ENCODE data around the gene SAMD7. TPM values are rescaled to one million over a fixed set of nuclear protein-coding genes. Genes with fewer than 3 reads are reported as not detected.
A peak's percentile ranks its signal among the peaks of the same experiment; 100 is the strongest.

The SAMD7 gene
- polyA plus RNA-seq, 3 donors = not detected

GRCh38 chr3:169869484-169870220 lies 41.7 kb upstream of the SAMD7 start, which contains the start of gene LRRC31:
Gene LRRC31 (minus strand): TSS chr3:169869935. CDS start chr3:169869807, 128 bp downstream.
- Histone ChIP-seq H3K4me3 (replicated peaks in 1 of 3; ENCODE audit: low read depth in 2 of 3, low read length in 3 of 3) (no peak within 1 kb of the TSS), H4K20me1 (ENCODE audit: insufficient read depth, low read length) (no peaks in the 10 kb centered on the region), H3K27me3 (ENCODE audit: control insufficient read depth in 2 of 2, insufficient read depth in 2 of 2, low read length in 2 of 2) (no peaks in the 10 kb centered on the region), H2AFZ (ENCODE audit: insufficient read depth, low read depth, low read length, poor library complexity, severe bottlenecking) (peak within 1 kb of the TSS; percentile 6), H3K4me2 (replicated peaks; ENCODE audit: extremely low read depth, low read length, poor library complexity, severe bottlenecking) (no peak within 1 kb of the TSS), H3K9ac (ENCODE audit: insufficient read depth, low read length, poor library complexity, severe bottlenecking) (no peak within 1 kb of the TSS), H3K27ac (ENCODE audit: low read depth in 1 of 2, low read length in 2 of 2) (no peak within 1 kb of the TSS), H3K36me3 (replicated peaks in 1 of 2; ENCODE audit: control insufficient read depth in 1 of 2, insufficient read depth in 2 of 2, low read length in 2 of 2) (no peaks in the 10 kb centered on the region), H3K9me3 (replicated peaks in 1 of 2; ENCODE audit: control insufficient read depth in 1 of 2, insufficient read depth in 1 of 2, low read length in 2 of 2) (no peaks in the 10 kb centered on the region), H3K79me2 (ENCODE audit: insufficient read depth, low read length) (no peaks in the 10 kb centered on the region), H3K4me1 (ENCODE audit: control insufficient read depth in 1 of 2, insufficient read depth in 2 of 2, low read length in 2 of 2) (peaks cover 10 to 12% of the 10 kb centered on the region in 2 donors)
- Mint-ChIP-seq H3K4me1 (peaks cover 22% of the 10 kb centered on the region), H3K9me3 (no peaks in the 10 kb centered on the region), H3K27me3 (ENCODE audit: low read depth in 3 of 3) (peaks cover 0 to 3% (median 0%) of the 10 kb centered on the region in 3 donors), H3K4me3 (no peak within 1 kb of the TSS), H3K36me3 (no peaks in the 10 kb centered on the region), H3K27ac (peak within 1 kb of the TSS in 2 of 7 donors; percentile 10 to 60)
- DNase-seq = no peak
- no peak for TF ChIP-seq CTCF (IDR thresholded peaks at IDR 0.05)
- intact Hi-C loops (cut with micrococcal nuclease) = loop anchor here (10.0 kb wide), 7 partner anchors 55 to 185 kb away; partner anchors contain the start of genes ACTRT3 (in 1 of the 2), SEC62 (in 1 of the 2) and TERC (in 1 of the 2)
- 100% methylated on average over 1 of the region's 2 CpGs for WGBS (ENCODE audit: insufficient coverage)

GRCh38 chr3:169871129-169871886 lies 40.1 kb upstream of the SAMD7 start:
- 86% methylated on average over 1 of the region's 2 CpGs for WGBS (ENCODE audit: insufficient coverage)
- Histone ChIP-seq H3K27me3 (ENCODE audit: control insufficient read depth in 2 of 2, insufficient read depth in 2 of 2, low read length in 2 of 2) (no peaks in the 10 kb centered on the region), H2AFZ (ENCODE audit: insufficient read depth, low read depth, low read length, poor library complexity, severe bottlenecking) (peak overlapping the region; percentile 48), H3K9me3 (replicated peaks in 1 of 2; ENCODE audit: control insufficient read depth in 1 of 2, insufficient read depth in 1 of 2, low read length in 2 of 2) (no peaks in the 10 kb centered on the region), H3K4me3 (replicated peaks in 1 of 3; ENCODE audit: low read depth in 2 of 3, low read length in 3 of 3) (no peak overlapping the region), H3K4me1 (ENCODE audit: control insufficient read depth in 1 of 2, insufficient read depth in 2 of 2, low read length in 2 of 2) (peaks cover 0 to 6% of the 10 kb centered on the region in 2 donors), H3K9ac (ENCODE audit: insufficient read depth, low read length, poor library complexity, severe bottlenecking) (no peak overlapping the region), H3K4me2 (replicated peaks; ENCODE audit: extremely low read depth, low read length, poor library complexity, severe bottlenecking) (no peak overlapping the region), H4K20me1 (ENCODE audit: insufficient read depth, low read length) (no peaks in the 10 kb centered on the region), H3K36me3 (replicated peaks in 1 of 2; ENCODE audit: control insufficient read depth in 1 of 2, insufficient read depth in 2 of 2, low read length in 2 of 2) (no peaks in the 10 kb centered on the region), H3K79me2 (ENCODE audit: insufficient read depth, low read length) (no peaks in the 10 kb centered on the region), H3K27ac (ENCODE audit: low read depth in 1 of 2, low read length in 2 of 2) (no peak overlapping the region)
- H3K36me3 Mint-ChIP-seq = no peaks in the 10 kb centered on the region
- intact Hi-C loops (cut with micrococcal nuclease) = no loop called here
- H3K9me3 Mint-ChIP-seq = peaks cover 0 to 8% (median 0%) of the 10 kb centered on the region in 7 donors
- H3K27me3 Mint-ChIP-seq (ENCODE audit: low read depth in 3 of 3) = no peaks in the 10 kb centered on the region
- no peak overlapping the region for H3K4me3 Mint-ChIP-seq
- no peak overlapping the region for H3K27ac Mint-ChIP-seq
- DNase-seq = no peak
- peaks cover 17% of the 10 kb centered on the region for H3K4me1 Mint-ChIP-seq
- TF ChIP-seq CTCF (IDR thresholded peaks at IDR 0.05) = no peak
